WI38 (cell line): ENCODE data around the gene PPP2R1B.

Source experiments
- H3K4me3 ChIP-seq: 2 replicates; pipeline ENCODE4 v1.5.1; 2011; ENCODE audit warnings: low read depth, mild to moderate bottlenecking, control low read depth, low read length
- CTCF ChIP-seq: IDR thresholded peaks from 2 replicates; pipeline ENCODE4 v1.5.1; 2012; ENCODE audit warnings: low read depth, mild to moderate bottlenecking, control low read depth, low read length

Gene PPP2R1B

GRCh38 chr11:111698852-111699559, 67.2 kb downstream of the PPP2R1B start:
- no peak for TF ChIP-seq CTCF
- no peak overlapping the region for H3K4me3 ChIP-seq

GRCh38 chr11:111697933-111698371, 68.2 kb downstream of the PPP2R1B start:
- no peak overlapping the region for H3K4me3 ChIP-seq
- TF ChIP-seq CTCF: no peak

- no peak overlapping the region for H3K4me3 ChIP-seq
- no peak for TF ChIP-seq CTCF
Observed at GRCh38 chr11:111696556-111696955, 69.6 kb downstream of the PPP2R1B start.

- TF ChIP-seq CTCF: no peak
- no peak overlapping the region; the same call in 1 of the 2 replicates for H3K4me3 ChIP-seq
Observed at GRCh38 chr11:111694851-111695250, 71.3 kb downstream of the PPP2R1B start.

- H3K4me3 ChIP-seq: no peak overlapping the region
- TF ChIP-seq CTCF: no peak
Observed at GRCh38 chr11:111693224-111693937, 72.8 kb downstream of the PPP2R1B start.

GRCh38 chr11:111691741-111692140, 74.4 kb downstream of the PPP2R1B start:
- H3K4me3 ChIP-seq: no peak overlapping the region
- no peak for TF ChIP-seq CTCF

GRCh38 chr11:111691176-111691575, 75.0 kb downstream of the PPP2R1B start:
- TF ChIP-seq CTCF: no peak
- no peak overlapping the region for H3K4me3 ChIP-seq
